Measurements from ENCODE around the gene PAPOLB. TPM values are rescaled to one million over a fixed set of nuclear protein-coding genes. Genes with fewer than 3 reads are reported as not detected.

Gene PAPOLB
- total RNA-seq, 2 experiments from 2014 or later: not detected

DNA sequence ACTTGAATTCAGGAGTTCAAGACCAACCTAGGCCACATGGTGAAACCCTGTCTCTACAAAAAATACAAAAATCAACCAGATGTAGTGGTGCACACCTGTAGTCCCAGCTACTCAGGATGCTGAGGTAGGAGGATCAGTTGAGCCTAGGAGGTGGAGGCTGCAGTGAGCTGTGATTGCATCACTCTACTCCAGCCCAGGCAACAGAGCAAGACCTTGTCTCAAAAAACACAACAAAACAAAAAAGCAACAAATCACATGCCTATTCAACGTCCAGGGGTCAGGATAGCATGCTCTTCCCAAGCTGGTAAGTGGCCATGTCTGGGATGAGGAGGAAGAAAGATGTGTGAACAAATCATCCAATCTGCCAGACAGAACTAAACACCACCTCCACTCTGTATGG, 27.9 kb upstream of the PAPOLB start:
- Histone ChIP-seq H3K27me3 (ENCODE audit: control insufficient read depth in 1 of 2, insufficient read depth in 2 of 2, low read length in 2 of 2) (peaks cover 0 to 6% of the 10 kb centered on the region in 2 experiments), H3K9me3 (ENCODE audit: control insufficient read depth in 1 of 2, insufficient read depth in 1 of 2, low read length in 2 of 2) (peaks cover 0 to 7% of the 10 kb centered on the region in 2 experiments), H3K36me3 (ENCODE audit: insufficient read depth, low read length) (no peaks in the 10 kb centered on the region), H3K4me3 (ENCODE audit: low read length) (no peak overlapping the region), H3K27ac (ENCODE audit: low read depth in 1 of 2, low read length in 2 of 2) (no peak overlapping the region), H3K4me1 (ENCODE audit: insufficient read depth, low read length) (no peaks in the 10 kb centered on the region)
- H3K4me3 Mint-ChIP-seq: no peak overlapping the region
- ChIA-PET CTCF (no interaction called here), POLR2A (no interaction called here)
- H3K27ac Mint-ChIP-seq: no peak overlapping the region
- no peaks in the 10 kb centered on the region for H3K36me3 Mint-ChIP-seq (ENCODE audit: low read depth)
- no peak for ATAC-seq (ENCODE audit: poor library complexity)
- intact Hi-C loops (cut with DNase I, micrococcal nuclease): loop anchor here in 1 of 2 experiments (10.0 kb wide), 1 partner anchor 275 kb away; no protein-coding TSS in a partner anchor
- DNase-seq: no peak
- H3K4me1 Mint-ChIP-seq (ENCODE audit: low read depth): no peaks in the 10 kb centered on the region
- H3K27me3 Mint-ChIP-seq: peaks cover 31% of the 10 kb centered on the region
- peaks cover 5% of the 10 kb centered on the region for H3K9me3 Mint-ChIP-seq
- TF ChIP-seq, protein P1, sequence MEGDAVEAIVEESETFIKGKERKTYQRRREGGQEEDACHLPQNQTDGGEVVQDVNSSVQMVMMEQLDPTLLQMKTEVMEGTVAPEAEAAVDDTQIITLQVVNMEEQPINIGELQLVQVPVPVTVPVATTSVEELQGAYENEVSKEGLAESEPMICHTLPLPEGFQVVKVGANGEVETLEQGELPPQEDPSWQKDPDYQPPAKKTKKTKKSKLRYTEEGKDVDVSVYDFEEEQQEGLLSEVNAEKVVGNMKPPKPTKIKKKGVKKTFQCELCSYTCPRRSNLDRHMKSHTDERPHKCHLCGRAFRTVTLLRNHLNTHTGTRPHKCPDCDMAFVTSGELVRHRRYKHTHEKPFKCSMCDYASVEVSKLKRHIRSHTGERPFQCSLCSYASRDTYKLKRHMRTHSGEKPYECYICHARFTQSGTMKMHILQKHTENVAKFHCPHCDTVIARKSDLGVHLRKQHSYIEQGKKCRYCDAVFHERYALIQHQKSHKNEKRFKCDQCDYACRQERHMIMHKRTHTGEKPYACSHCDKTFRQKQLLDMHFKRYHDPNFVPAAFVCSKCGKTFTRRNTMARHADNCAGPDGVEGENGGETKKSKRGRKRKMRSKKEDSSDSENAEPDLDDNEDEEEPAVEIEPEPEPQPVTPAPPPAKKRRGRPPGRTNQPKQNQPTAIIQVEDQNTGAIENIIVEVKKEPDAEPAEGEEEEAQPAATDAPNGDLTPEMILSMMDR (IDR thresholded peaks at IDR 0.05): no peak

DNA sequence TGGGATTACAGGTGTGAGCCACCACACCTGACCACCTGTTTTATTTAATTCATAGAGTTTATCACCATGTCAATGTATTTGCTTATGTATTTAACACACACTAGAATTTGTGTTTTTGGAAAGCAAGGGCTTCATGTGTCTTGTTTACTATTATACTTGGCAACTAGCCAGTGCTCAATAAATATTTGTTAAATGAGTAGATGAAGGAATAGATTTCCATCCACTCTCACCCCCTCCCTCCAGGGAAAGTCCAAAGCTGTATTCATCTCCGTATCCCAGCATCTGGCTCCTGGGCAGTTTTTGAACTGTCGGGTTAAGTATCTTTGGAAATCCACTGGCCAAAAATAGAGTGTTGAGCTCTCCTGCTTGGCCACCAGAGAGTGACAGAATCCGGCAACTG, 26.3 kb upstream of the PAPOLB start:
- peaks cover 6 to 7% of the 10 kb centered on the region in 2 experiments for H3K27me3 ChIP-seq (ENCODE audit: control insufficient read depth in 1 of 2, insufficient read depth in 2 of 2, low read length in 2 of 2)
- peaks cover 0 to 5% of the 10 kb centered on the region in 2 experiments for H3K9me3 ChIP-seq (ENCODE audit: control insufficient read depth in 1 of 2, insufficient read depth in 1 of 2, low read length in 2 of 2)
- H3K4me1 ChIP-seq (ENCODE audit: insufficient read depth, low read length): peaks cover 2% of the 10 kb centered on the region
- Mint-ChIP-seq H3K4me1 (ENCODE audit: low read depth) (no peaks in the 10 kb centered on the region), H3K27me3 (peaks cover 42% of the 10 kb centered on the region), H3K4me3 (no peak overlapping the region), H3K9me3 (no peaks in the 10 kb centered on the region), H3K36me3 (ENCODE audit: low read depth) (no peaks in the 10 kb centered on the region), H3K27ac (no peak overlapping the region)
- no peaks in the 10 kb centered on the region for H3K36me3 ChIP-seq (ENCODE audit: insufficient read depth, low read length)
- no peak overlapping the region for H3K27ac ChIP-seq (ENCODE audit: low read depth in 1 of 2, low read length in 2 of 2)
- DNase-seq (no peak), ATAC-seq (ENCODE audit: poor library complexity) (no peak)
- H3K4me3 ChIP-seq (ENCODE audit: low read length): no peak overlapping the region
- TF ChIP-seq, protein P1 (IDR thresholded peaks at IDR 0.05): no peak
- ChIA-PET CTCF (no interaction called here), POLR2A (no interaction called here)
- intact Hi-C loops (cut with DNase I, micrococcal nuclease): loop anchor here in 1 of 2 experiments (10.0 kb wide), 1 partner anchor 273 kb away; no protein-coding TSS in a partner anchor

DNA sequence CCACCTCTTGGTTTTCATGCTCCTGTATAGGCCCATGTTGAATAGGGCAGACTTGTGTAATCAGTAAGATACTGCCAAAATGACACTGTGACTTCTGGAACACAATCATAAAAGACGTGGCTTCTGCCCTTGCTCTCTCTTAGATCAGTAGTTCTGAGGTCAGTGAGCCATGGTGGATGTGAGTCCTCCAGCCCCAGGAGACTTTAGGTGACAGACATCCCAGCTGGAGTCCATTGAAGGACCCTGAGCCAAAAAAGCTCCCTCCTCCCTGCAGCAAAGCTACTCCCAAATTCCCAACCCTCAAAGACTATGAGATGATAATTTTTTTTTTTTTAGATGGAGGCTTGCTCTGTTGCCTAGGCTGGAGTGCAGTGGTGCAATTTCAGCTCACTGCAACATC, 24.8 kb upstream of the PAPOLB start:
- no peaks in the 10 kb centered on the region for H3K9me3 Mint-ChIP-seq
- H3K4me1 ChIP-seq (ENCODE audit: insufficient read depth, low read length): peaks cover 15% of the 10 kb centered on the region
- ChIA-PET POLR2A (no interaction called here), CTCF (interaction anchor here (1.2 kb wide), 1 partner anchor 23 kb away, joined by 3 read pairs; no protein-coding TSS in a partner anchor)
- peaks cover 12% of the 10 kb centered on the region for H3K4me1 Mint-ChIP-seq (ENCODE audit: low read depth)
- peaks cover 54% of the 10 kb centered on the region for H3K27me3 Mint-ChIP-seq
- no peak overlapping the region for H3K4me3 Mint-ChIP-seq
- H3K9me3 ChIP-seq (ENCODE audit: control insufficient read depth in 1 of 2, insufficient read depth in 1 of 2, low read length in 2 of 2): peaks cover 0 to 5% of the 10 kb centered on the region in 2 experiments
- H3K4me3 ChIP-seq (ENCODE audit: low read length): no peak overlapping the region
- DNase-seq (no peak), ATAC-seq (ENCODE audit: poor library complexity) (no peak)
- H3K27ac Mint-ChIP-seq: no peak overlapping the region
- H3K27me3 ChIP-seq (ENCODE audit: control insufficient read depth in 1 of 2, insufficient read depth in 2 of 2, low read length in 2 of 2): peaks cover 19 to 20% of the 10 kb centered on the region in 2 experiments
- intact Hi-C loops (cut with DNase I, micrococcal nuclease): loop anchor here in 1 of 2 experiments (10.0 kb wide), 1 partner anchor 272 kb away; no protein-coding TSS in a partner anchor
- no peak overlapping the region for H3K27ac ChIP-seq (ENCODE audit: low read depth in 1 of 2, low read length in 2 of 2)
- TF ChIP-seq, protein P1 (IDR thresholded peaks at IDR 0.05): no peak
- no peaks in the 10 kb centered on the region for H3K36me3 Mint-ChIP-seq (ENCODE audit: low read depth)
- H3K36me3 ChIP-seq (ENCODE audit: insufficient read depth, low read length): no peaks in the 10 kb centered on the region

Measured in CD4-positive, alpha-beta T cell (primary cell).